GM12878 (cell line): ENCODE data around the gene GABRB1. TPM values are rescaled to one million over a fixed set of nuclear protein-coding genes. Genes with fewer than 3 reads are reported as not detected.

Experiments used
- ATAC-seq: fragments of 200-7000 bp; cut with Tn5 transposase; 3 replicates; pipeline ENCODE4 v1.9.1; 2020; ENCODE audit warnings: mild to moderate bottlenecking, moderate library complexity
- BruUV-seq: library from RNA; stranded (reverse); fragments of 400-500 nt; replicated peaks from 2 replicates; lab custom pipeline; 2021; lab: Mats Ljungman, UMichigan
- CTCF ChIA-PET: fragments of 300-600 bp; sonication (Branson Sonifier 250); formaldehyde crosslinking; extraction: SDS; loops from one replicate; lab custom pipeline; 2021; ENCODE audit warnings: inconsistent platforms; lab: Yijun Ruan, JAX
- POLR2A ChIA-PET: fragments of 350-600 bp; formaldehyde crosslinking; extraction: SDS; loops from one replicate; lab custom pipeline; 2021; ENCODE audit warnings: inconsistent platforms; lab: Charles Lee
- RAD21 ChIA-PET: fragments of 300-600 bp; sonication (Branson Sonifier 250); formaldehyde crosslinking; loops from one replicate; lab custom pipeline; 2023; ENCODE audit warnings: antibody characterized with exemption; ENCODE audit not compliant: unreplicated experiment; lab: Charles Lee
- SMC1A ChIA-PET: fragments of 300-600 bp; sonication (Branson Sonifier 250); formaldehyde crosslinking; loops from one replicate; lab custom pipeline; 2023; ENCODE audit not compliant: unreplicated experiment, uncharacterized antibody; lab: Charles Lee
- DNase-seq: peaks from one replicate; pipeline ENCODE4 v3.0.0-alpha.2; 2011; ENCODE audit warnings: low read depth, low spot score
- FAIRE-seq: peaks from 3 replicates; lab custom pipeline; 2011; peaks lifted over from hg19 to GRCh38; lab: Jason Lieb, UNC
- H2AFZ ChIP-seq: 2 replicates; pipeline ENCODE4 v1.6.0; 2011; ENCODE audit warnings: low read depth, low read length, control low read depth; ENCODE audit not compliant: control insufficient read depth
- H3K27ac ChIP-seq: 2 replicates; pipeline ENCODE4 v1.5.1; 2011; ENCODE audit warnings: control low read depth; ENCODE audit not compliant: control insufficient read depth, insufficient read depth
- H3K27me3 ChIP-seq, 2 experiments: replicated peaks in 1 of 2; 2 replicates each; pipeline versions ENCODE4 v1.6.0 to v1.6.1; 2011; ENCODE audit warnings: low read length in 1 of 2; ENCODE audit not compliant: control insufficient read depth in 2 of 2, insufficient read depth in 2 of 2
- H3K36me3 ChIP-seq, 2 experiments: 2 replicates each; pipeline ENCODE4 v1.5.1; 2011; ENCODE audit warnings: low read length in 1 of 2; ENCODE audit not compliant: control insufficient read depth in 2 of 2, insufficient read depth in 2 of 2
- H3K4me1 ChIP-seq: 2 replicates; pipeline ENCODE4 v1.6.1; 2011; ENCODE audit warnings: mild to moderate bottlenecking, low read length, moderate library complexity, mixed read lengths; ENCODE audit not compliant: control insufficient read depth, insufficient read depth
- H3K4me2 ChIP-seq: 2 replicates; pipeline ENCODE4 v1.6.0; 2011; ENCODE audit warnings: control low read depth; ENCODE audit not compliant: control insufficient read depth, insufficient read depth
- H3K4me3 ChIP-seq: fragments of 200-600 bp; sonication (generic); 2 replicates; pipeline ENCODE4 v1.5.1; 2016
- H3K79me2 ChIP-seq: 2 replicates; pipeline ENCODE4 v1.6.0; 2011; ENCODE audit warnings: low read length; ENCODE audit not compliant: control insufficient read depth, insufficient read depth
- H3K9ac ChIP-seq: 2 replicates; pipeline ENCODE4 v1.8.0; 2011; ENCODE audit warnings: low read length, control low read depth, mixed read lengths; ENCODE audit not compliant: control insufficient read depth, insufficient read depth
- H3K9me3 ChIP-seq: replicated peaks from 3 replicates; pipeline ENCODE4 v1.5.1; 2011; ENCODE audit warnings: mild to moderate bottlenecking, low read length; ENCODE audit not compliant: control insufficient read depth, insufficient read depth
- H4K20me1 ChIP-seq: 2 replicates; pipeline ENCODE4 v1.6.0; 2011; ENCODE audit not compliant: control insufficient read depth, insufficient read depth
- ASH2L ChIP-seq: fragments of 300-600, 200-600 bp; sonication (generic); IDR thresholded peaks from 2 replicates; pipeline ENCODE4 v1.6.1; 2017; ENCODE audit warnings: low read depth, mild to moderate bottlenecking, borderline replicate concordance
- CBX3 ChIP-seq: fragments of 200-600 bp; sonication (generic); IDR thresholded peaks from 2 replicates; pipeline ENCODE4 v1.6.1; 2016; ENCODE audit warnings: low read depth, borderline replicate concordance
- EZH2 ChIP-seq: IDR thresholded peaks from 2 replicates; pipeline ENCODE4 v1.6.1; 2012; ENCODE audit warnings: low read depth, mild to moderate bottlenecking, control low read depth, inconsistent platforms, low read length, borderline replicate concordance; ENCODE audit not compliant: control insufficient read depth
- HDAC6 ChIP-seq: fragments of 200-600 bp; sonication (generic); IDR thresholded peaks from one replicate; pipeline ENCODE4 v1.8.0; 2017; ENCODE audit warnings: antibody characterized with exemption; ENCODE audit not compliant: unreplicated experiment
- MEF2B ChIP-seq: fragments of 450-650 bp; IDR thresholded peaks from 2 replicates; pipeline ENCODE4 v1.6.1; 2018; ENCODE audit warnings: mild to moderate bottlenecking, moderate library complexity; ENCODE audit not compliant: partially characterized antibody, poor library complexity, severe bottlenecking
- NFYA ChIP-seq: IDR thresholded peaks from 2 replicates; pipeline ENCODE4 v1.6.1; 2011; ENCODE audit warnings: low read depth, mild to moderate bottlenecking, low read length, improper control_type of control experiment, borderline replicate concordance
- NR2F1 ChIP-seq: fragments of 450-650 bp; conservative IDR thresholded peaks from 2 replicates; pipeline ENCODE4 v1.6.1; 2017; ENCODE audit warnings: mild to moderate bottlenecking
- NRF1 ChIP-seq: conservative IDR thresholded peaks from 2 replicates; pipeline ENCODE4 v1.6.1; 2011; ENCODE audit warnings: mild to moderate bottlenecking, low read depth, low read length, improper control_type of control experiment
- RCOR1 ChIP-seq: conservative IDR thresholded peaks from 2 replicates; pipeline ENCODE4 v1.6.1; 2012; ENCODE audit warnings: low read depth, low read length, improper control_type of control experiment
- SMAD1 ChIP-seq: fragments of 450-650 bp; IDR thresholded peaks from 2 replicates; pipeline ENCODE4 v1.6.1; 2018; ENCODE audit warnings: mild to moderate bottlenecking, low read depth; ENCODE audit not compliant: partially characterized antibody
- SMARCA5 ChIP-seq: fragments of 450-650 bp; IDR thresholded peaks from 2 replicates; pipeline ENCODE4 v1.6.1; 2017; ENCODE audit warnings: mild to moderate bottlenecking
- SUZ12 ChIP-seq: fragments of 200-600 bp; sonication (generic); IDR thresholded peaks from one replicate; pipeline ENCODE4 v1.6.1; 2018; ENCODE audit warnings: antibody characterized with exemption, mild to moderate bottlenecking; ENCODE audit not compliant: unreplicated experiment
- TAF1 ChIP-seq: IDR thresholded peaks from 2 replicates; pipeline ENCODE4 v1.6.1; 2011; ENCODE audit warnings: mild to moderate bottlenecking, low read depth, low read length, borderline replicate concordance
- WGBS: methylation state at CpG from one replicate; pipeline ENCODE4 v1.1.6; 2016; ENCODE audit warnings: low lambda C conversion rate; ENCODE audit not compliant: insufficient replicate concordance, insufficient coverage; ENCODE audit errors: missing lambda C conversion rate; 5-methylcytosine and 5-hydroxymethylcytosine counted together
- in situ Hi-C: fragments of 300-500 bp; cut with MboI; formaldehyde crosslinking; loops from 9 replicates; pipeline ENCODE4 v1.14.3; 2018; ENCODE audit warnings: mixed read lengths
- intact Hi-C: fragments of 100-400 bp; cut with micrococcal nuclease; formaldehyde crosslinking; loops from one replicate; pipeline ENCODE4 v1.14.2; 2022; ENCODE audit not compliant: unreplicated experiment
- polyA plus RNA-seq, 11 experiments: library from polyadenylated mRNA; depleted of rRNA in 4 of 11; unstranded in 6 of 11; stranded (reverse) in 5 of 11; fragments of >200 nt; fragmentation: Nextera tagmentation in 4 of 11; fragmentation: Illumina TruSeq in 1 of 11; extraction: Ambion mirVana in 4 of 11; extraction: Trizol in 1 of 11; gene quantifications; 1 replicate in 1 of 11; 2 replicates in 10 of 11; pipeline versions ENCODE4 v1.2.1 to v1.2.3, GENCODE V29; 2011 to 2016; ENCODE audit warnings: inconsistent platforms in 2 of 11, missing spikeins in 2 of 11, low read depth in 1 of 11
- total RNA-seq, 4 experiments: library from RNA; depleted of rRNA in 3 of 4; stranded (reverse); fragments of >200 nt in 3 of 4; fragmentation: Illumina TruSeq in 1 of 4; extraction: Trizol in 1 of 4; gene quantifications; 2 replicates each; pipeline versions ENCODE4 v1.2.1 to v1.2.3, GENCODE V29; 2013 to 2021
- TF ChIP-seq, protein P1 (sequence below): fragments of 450-650 bp; IDR thresholded peaks from 2 replicates; pipeline ENCODE4 v1.6.1; 2018; ENCODE audit warnings: mild to moderate bottlenecking, low read depth, moderate library complexity; ENCODE audit not compliant: partially characterized antibody
- TF ChIP-seq, protein P2 (sequence below): IDR thresholded peaks from 2 replicates; pipeline ENCODE4 v1.6.1; 2012; ENCODE audit warnings: low read depth, low read length, improper control_type of control experiment
- TF ChIP-seq, protein P3 (sequence below): fragments of 450-650 bp; IDR thresholded peaks from 2 replicates; pipeline ENCODE4 v1.6.1; 2017; ENCODE audit warnings: borderline replicate concordance
- TF ChIP-seq, protein P4 (sequence below): fragments of 150-350 bp; IDR thresholded peaks from 2 replicates; pipeline ENCODE4 v1.6.1; 2014; ENCODE audit warnings: mild to moderate bottlenecking, low read depth, low read length

The GABRB1 gene
- total and polyA plus RNA-seq, 10 of the 15 experiments (the other 5 are each of a cell fraction or from before 2014, with no cell fraction given) = 0.13 to 0.92 TPM; not detected in 8

DNA sequence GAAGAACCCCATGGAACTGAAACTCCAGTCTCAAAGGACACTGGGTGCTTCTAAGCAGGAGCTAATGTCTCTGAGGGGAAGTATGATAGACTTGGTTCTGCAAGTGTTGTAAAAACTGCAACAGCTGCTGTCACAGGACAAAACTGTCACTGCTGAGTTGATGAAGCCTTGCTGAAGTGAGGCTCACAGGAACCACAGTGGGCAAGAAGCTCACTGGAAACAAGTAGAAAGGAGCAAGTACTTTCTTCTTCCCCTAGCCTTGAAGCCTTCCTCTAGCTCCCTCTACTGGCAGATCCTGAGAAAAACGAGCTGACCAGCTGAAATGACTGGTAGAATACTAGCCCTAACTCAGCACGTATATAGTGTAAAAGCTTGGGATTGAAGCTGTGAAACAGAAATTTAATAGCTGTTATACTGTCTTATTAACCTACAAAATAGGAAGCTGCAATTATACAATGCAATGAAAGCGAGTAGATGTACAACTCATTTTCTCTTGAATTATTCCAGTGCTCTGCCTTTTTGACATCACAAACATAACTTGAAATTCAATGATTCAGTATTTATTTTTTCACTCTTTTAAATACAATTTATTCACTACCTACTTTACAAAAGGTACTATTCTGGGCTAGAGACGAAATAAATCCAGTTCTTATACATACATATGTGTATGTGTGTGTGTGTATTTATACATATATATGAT, 91.4 kb downstream of the GABRB1 start (continued):
- TF ChIP-seq, protein P1, sequence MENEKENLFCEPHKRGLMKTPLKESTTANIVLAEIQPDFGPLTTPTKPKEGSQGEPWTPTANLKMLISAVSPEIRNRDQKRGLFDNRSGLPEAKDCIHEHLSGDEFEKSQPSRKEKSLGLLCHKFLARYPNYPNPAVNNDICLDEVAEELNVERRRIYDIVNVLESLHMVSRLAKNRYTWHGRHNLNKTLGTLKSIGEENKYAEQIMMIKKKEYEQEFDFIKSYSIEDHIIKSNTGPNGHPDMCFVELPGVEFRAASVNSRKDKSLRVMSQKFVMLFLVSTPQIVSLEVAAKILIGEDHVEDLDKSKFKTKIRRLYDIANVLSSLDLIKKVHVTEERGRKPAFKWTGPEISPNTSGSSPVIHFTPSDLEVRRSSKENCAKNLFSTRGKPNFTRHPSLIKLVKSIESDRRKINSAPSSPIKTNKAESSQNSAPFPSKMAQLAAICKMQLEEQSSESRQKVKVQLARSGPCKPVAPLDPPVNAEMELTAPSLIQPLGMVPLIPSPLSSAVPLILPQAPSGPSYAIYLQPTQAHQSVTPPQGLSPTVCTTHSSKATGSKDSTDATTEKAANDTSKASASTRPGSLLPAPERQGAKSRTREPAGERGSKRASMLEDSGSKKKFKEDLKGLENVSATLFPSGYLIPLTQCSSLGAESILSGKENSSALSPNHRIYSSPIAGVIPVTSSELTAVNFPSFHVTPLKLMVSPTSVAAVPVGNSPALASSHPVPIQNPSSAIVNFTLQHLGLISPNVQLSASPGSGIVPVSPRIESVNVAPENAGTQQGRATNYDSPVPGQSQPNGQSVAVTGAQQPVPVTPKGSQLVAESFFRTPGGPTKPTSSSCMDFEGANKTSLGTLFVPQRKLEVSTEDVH = no peak
- no peak for TF ChIP-seq SMAD1
- peak; percentile 34 for TF ChIP-seq MEF2B
- TF ChIP-seq CBX3 = no peak
- TF ChIP-seq, protein P2, sequence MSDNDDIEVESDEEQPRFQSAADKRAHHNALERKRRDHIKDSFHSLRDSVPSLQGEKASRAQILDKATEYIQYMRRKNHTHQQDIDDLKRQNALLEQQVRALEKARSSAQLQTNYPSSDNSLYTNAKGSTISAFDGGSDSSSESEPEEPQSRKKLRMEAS = no peak
- no peak for TF ChIP-seq ASH2L
- TF ChIP-seq NFYA = no peak

DNA sequence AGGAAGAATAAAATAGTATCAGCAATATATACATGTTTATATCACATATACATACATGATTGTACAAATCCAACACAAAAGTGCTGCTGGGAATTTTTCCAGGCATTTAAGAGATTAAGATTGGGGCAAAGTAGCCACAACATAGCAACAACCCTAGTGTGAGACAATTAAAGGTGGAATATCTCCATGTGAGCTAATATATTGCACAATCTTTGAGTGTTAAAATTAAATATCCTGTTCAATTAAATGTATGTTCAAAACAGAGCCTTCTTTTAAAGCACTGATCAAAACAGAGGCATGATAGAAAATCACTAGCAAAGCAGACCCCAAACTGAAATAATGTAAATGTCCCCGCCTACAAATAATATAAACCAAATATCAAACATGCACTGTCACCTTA, 97.6 kb downstream of the GABRB1 start:
- ATAC-seq (no peak), FAIRE-seq (no peak), DNase-seq (no peak)
- H3K27me3 ChIP-seq = no peaks in the 10 kb centered on the region
- H3K9ac ChIP-seq = no peak overlapping the region
- H2AFZ ChIP-seq = no peak overlapping the region
- BruUV-seq = no TSS peak
- H3K4me3 ChIP-seq = no peak overlapping the region
- SMC1A ChIA-PET = interaction anchor here (0.6 to 1.1 kb wide), 5 partner anchors 15 to 465 kb away, joined by 3 read pairs; no protein-coding TSS in a partner anchor
- no peaks in the 10 kb centered on the region for H3K4me1 ChIP-seq
- no peak overlapping the region for H3K27ac ChIP-seq
- no peaks in the 10 kb centered on the region for H3K79me2 ChIP-seq
- in situ Hi-C loops = no loop called here
- RAD21 ChIA-PET = interaction anchor here (1.3 to 1.5 kb wide), 2 partner anchors 19 to 254 kb away, joined by 4 to 8 read pairs; no protein-coding TSS in a partner anchor
- CTCF ChIA-PET = interaction anchor here (1.0 to 1.6 kb wide), 3 partner anchors 18 to 195 kb away, joined by 3 to 5 read pairs (median 3); no protein-coding TSS in a partner anchor
- no peaks in the 10 kb centered on the region for H3K9me3 ChIP-seq
- H3K4me2 ChIP-seq = no peak overlapping the region
- H4K20me1 ChIP-seq = no peaks in the 10 kb centered on the region
- POLR2A ChIA-PET = no interaction called here
- no peaks in the 10 kb centered on the region for H3K36me3 ChIP-seq
- intact Hi-C loops = no loop called here
- WGBS = 70% methylated on average over 1 of the region's 1 CpG
- no peak for TF ChIP-seq NRF1
- no peak for TF ChIP-seq EZH2
- TF ChIP-seq, protein P3, sequence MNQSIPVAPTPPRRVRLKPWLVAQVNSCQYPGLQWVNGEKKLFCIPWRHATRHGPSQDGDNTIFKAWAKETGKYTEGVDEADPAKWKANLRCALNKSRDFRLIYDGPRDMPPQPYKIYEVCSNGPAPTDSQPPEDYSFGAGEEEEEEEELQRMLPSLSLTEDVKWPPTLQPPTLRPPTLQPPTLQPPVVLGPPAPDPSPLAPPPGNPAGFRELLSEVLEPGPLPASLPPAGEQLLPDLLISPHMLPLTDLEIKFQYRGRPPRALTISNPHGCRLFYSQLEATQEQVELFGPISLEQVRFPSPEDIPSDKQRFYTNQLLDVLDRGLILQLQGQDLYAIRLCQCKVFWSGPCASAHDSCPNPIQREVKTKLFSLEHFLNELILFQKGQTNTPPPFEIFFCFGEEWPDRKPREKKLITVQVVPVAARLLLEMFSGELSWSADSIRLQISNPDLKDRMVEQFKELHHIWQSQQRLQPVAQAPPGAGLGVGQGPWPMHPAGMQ = no peak
- no peak for TF ChIP-seq SUZ12
- TF ChIP-seq, protein P4, sequence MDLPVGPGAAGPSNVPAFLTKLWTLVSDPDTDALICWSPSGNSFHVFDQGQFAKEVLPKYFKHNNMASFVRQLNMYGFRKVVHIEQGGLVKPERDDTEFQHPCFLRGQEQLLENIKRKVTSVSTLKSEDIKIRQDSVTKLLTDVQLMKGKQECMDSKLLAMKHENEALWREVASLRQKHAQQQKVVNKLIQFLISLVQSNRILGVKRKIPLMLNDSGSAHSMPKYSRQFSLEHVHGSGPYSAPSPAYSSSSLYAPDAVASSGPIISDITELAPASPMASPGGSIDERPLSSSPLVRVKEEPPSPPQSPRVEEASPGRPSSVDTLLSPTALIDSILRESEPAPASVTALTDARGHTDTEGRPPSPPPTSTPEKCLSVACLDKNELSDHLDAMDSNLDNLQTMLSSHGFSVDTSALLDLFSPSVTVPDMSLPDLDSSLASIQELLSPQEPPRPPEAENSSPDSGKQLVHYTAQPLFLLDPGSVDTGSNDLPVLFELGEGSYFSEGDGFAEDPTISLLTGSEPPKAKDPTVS = no peak
- TF ChIP-seq RCOR1 = no peak
- TF ChIP-seq NR2F1 = no peak
- TF ChIP-seq SMARCA5 = no peak
- TF ChIP-seq HDAC6 = no peak
- no peak for TF ChIP-seq TAF1
